Vagina (tissue), 2 donors: ENCODE measurements around the gene RILPL1. TPM values are rescaled to one million over a fixed set of nuclear protein-coding genes. Genes with fewer than 3 reads are reported as not detected.
"Not testable (repeated sequence)": the region's sequence is repeated elsewhere in the genome, so short reads cannot be mapped to it uniquely, and the experiment has no call there.

Experiments used
- DNase-seq, 2 donors: peaks; one replicate each; pipeline ENCODE4 v3.0.0-alpha.2; 2017; ENCODE audit errors: extremely low spot score in 2 of 2
- H3K27ac ChIP-seq: fragments of 200-600 bp; sonication (generic); one replicate; pipeline ENCODE4 v1.5.1; 2019
- H3K27me3 ChIP-seq: fragments of 200-600 bp; sonication (generic); one replicate; pipeline ENCODE4 v1.5.1; 2019
- H3K36me3 ChIP-seq, 2 donors: fragments of 200-600 bp; sonication (generic); one replicate each; pipeline ENCODE4 v1.5.1; 2017 to 2019
- H3K4me1 ChIP-seq: fragments of 200-600 bp; sonication (generic); one replicate; pipeline ENCODE4 v1.5.1; 2019
- H3K4me3 ChIP-seq, 2 donors: fragments of 200-600 bp; sonication (generic); 1 replicate in 1 of 2; 2 replicates in 1 of 2; pipeline ENCODE4 v1.5.1; 2016 to 2019
- H3K9me3 ChIP-seq: fragments of 200-600 bp; sonication (generic); one replicate; pipeline ENCODE4 v1.5.1; 2019
- POLR2A ChIP-seq, 2 donors: fragments of 450-650 bp; IDR thresholded peaks; one replicate each; pipeline ENCODE4 v1.6.1; 2017; ENCODE audit warnings: antibody characterized with exemption in 2 of 2, mild to moderate bottlenecking in 2 of 2, moderate library complexity in 2 of 2
- POLR2AphosphoS5 ChIP-seq, 2 donors: sonication (generic); formaldehyde crosslinking; IDR thresholded peaks; one replicate each; pipeline ENCODE4 v1.9.0; 2017; ENCODE audit warnings: antibody characterized with exemption in 2 of 2, mild to moderate bottlenecking in 2 of 2, low read depth in 1 of 2; ENCODE audit not compliant: insufficient read depth in 1 of 2
- intact Hi-C: fragments of 100-400 bp; cut with DNase I; formaldehyde crosslinking; loops from one replicate; pipeline ENCODE4 v1.15.1; 2023
- total RNA-seq: library from RNA; depleted of rRNA; stranded (reverse); fragments of >200 nt; gene quantifications from one replicate; pipeline ENCODE4 v1.2.3, GENCODE V29; 2016
- TF ChIP-seq, protein P1 (sequence below), 3 experiments: fragments of 450-650 bp in 2 of 3; fragments of 200-600 bp in 1 of 3; sonication (generic) in 1 of 3; IDR thresholded peaks; one replicate each; pipeline ENCODE4 v1.5.1; 2017 to 2019; ENCODE audit warnings: antibody characterized with exemption in 3 of 3, mild to moderate bottlenecking in 2 of 3, moderate library complexity in 2 of 3

RILPL1 gene, protein sequence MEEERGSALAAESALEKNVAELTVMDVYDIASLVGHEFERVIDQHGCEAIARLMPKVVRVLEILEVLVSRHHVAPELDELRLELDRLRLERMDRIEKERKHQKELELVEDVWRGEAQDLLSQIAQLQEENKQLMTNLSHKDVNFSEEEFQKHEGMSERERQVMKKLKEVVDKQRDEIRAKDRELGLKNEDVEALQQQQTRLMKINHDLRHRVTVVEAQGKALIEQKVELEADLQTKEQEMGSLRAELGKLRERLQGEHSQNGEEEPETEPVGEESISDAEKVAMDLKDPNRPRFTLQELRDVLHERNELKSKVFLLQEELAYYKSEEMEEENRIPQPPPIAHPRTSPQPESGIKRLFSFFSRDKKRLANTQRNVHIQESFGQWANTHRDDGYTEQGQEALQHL
- 29.7 TPM for total RNA-seq

DNA sequence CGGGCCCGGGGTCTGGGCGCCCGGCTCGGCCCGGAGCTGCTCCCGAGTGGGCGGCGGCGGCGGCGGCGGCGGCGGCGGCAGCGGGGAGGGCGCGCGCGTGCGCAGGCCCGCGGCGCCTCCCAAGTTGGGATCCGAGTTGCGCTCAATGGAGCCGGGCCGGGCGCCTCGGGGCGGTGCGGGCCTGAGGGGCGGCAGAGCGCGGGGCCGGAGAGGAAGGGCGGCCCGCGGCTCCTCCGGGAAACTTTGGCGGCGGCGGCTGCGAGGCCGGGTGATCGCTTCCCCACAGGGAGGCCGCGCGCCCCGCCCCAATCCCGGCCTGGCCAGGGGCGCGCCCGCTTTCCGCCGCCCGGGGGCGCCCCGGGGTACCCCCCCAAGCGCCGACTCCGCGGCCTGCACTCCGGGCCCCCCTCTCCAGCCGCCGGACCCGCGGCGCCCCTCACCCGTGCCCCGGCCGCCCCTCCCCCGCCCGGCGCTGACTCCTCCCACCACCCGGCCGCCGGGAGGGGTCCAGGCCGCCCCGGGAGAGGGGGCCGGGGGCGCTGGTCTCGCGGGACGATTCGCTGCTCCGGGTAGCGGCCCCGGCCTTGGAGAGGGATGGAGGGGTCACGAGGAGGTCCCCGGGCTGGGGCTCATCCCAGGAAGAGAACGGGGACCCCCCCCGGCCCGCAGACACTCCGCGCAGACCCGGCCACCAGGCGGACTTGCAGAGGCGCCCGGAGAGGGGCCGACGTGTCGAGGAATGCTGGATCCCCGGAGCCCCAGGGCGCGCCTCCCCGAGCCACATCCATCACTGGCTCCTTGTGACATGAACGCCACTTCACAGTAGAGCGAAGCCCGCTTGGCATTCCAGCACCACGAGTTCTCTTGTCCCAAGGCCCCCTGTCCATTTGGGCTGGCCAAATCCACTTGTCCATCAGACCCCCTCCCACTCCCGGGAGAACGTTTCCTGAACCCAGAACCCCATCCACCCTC is at the start of gene RILPL1:
TSS of gene RILPL1 (minus strand) at position 48 of the 972 bp plus-strand sequence. CDS start 237 bp downstream, outside the sequence.
- no peak for TF ChIP-seq POLR2A (IDR thresholded peaks at IDR 0.05)
- TF ChIP-seq, protein P1, sequence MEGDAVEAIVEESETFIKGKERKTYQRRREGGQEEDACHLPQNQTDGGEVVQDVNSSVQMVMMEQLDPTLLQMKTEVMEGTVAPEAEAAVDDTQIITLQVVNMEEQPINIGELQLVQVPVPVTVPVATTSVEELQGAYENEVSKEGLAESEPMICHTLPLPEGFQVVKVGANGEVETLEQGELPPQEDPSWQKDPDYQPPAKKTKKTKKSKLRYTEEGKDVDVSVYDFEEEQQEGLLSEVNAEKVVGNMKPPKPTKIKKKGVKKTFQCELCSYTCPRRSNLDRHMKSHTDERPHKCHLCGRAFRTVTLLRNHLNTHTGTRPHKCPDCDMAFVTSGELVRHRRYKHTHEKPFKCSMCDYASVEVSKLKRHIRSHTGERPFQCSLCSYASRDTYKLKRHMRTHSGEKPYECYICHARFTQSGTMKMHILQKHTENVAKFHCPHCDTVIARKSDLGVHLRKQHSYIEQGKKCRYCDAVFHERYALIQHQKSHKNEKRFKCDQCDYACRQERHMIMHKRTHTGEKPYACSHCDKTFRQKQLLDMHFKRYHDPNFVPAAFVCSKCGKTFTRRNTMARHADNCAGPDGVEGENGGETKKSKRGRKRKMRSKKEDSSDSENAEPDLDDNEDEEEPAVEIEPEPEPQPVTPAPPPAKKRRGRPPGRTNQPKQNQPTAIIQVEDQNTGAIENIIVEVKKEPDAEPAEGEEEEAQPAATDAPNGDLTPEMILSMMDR (IDR thresholded peaks at IDR 0.05) = peak in 2 of 3 experiments; percentile 25 to 36
- peak in 1 of 2 donors; percentile 40 for TF ChIP-seq POLR2AphosphoS5 (IDR thresholded peaks at IDR 0.05; ENCODE audit: insufficient read depth in 1 of 2, low read depth in 1 of 2)
- Histone ChIP-seq H3K4me3 (peak within 1 kb of the TSS; percentile 77 to 86), H3K27ac (peak within 1 kb of the TSS; percentile 88), H3K36me3 (no peaks in the 10 kb centered on the region), H3K9me3 (no peaks in the 10 kb centered on the region), H3K4me1 (peaks cover 30% of the 10 kb centered on the region), H3K27me3 (no peaks in the 10 kb centered on the region)
- intact Hi-C loops = loop anchor here (5.0 kb wide), 1 partner anchor 77 kb away; the partner anchor contains the start of gene SNRNP35
- no peak for DNase-seq

DNA sequence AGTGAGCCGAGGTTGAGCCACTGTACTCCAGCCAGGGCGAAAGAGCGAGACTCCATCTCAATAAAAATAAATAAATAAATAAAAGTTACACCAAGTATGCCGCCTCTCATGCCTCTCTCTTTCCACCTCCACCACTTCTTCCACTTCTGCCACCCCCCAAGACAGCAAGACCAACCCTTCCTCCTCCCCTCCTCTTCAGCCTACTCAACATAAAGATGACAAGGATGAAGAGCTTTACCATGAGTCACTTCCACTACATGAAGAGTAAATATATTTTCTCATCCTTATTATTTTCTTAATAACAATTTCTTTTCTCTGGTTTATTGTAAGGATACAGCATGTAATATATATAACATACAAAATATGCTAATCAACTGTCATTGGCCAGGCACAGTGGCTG is 47.3 kb upstream of the RILPL1 start:
- H3K9me3 ChIP-seq = no peaks in the 10 kb centered on the region
- intact Hi-C loops = no loop called here
- H3K4me1 ChIP-seq = peaks cover 23% of the 10 kb centered on the region
- no peak overlapping the region for H3K27ac ChIP-seq
- TF ChIP-seq POLR2AphosphoS5 (IDR thresholded peaks at IDR 0.05; ENCODE audit: insufficient read depth in 1 of 2, low read depth in 1 of 2) (no peak), POLR2A (IDR thresholded peaks at IDR 0.05) (no peak)
- TF ChIP-seq, protein P1 (IDR thresholded peaks at IDR 0.05) = no peak
- H3K27me3 ChIP-seq = no peaks in the 10 kb centered on the region
- DNase-seq = no peak
- H3K36me3 ChIP-seq = peaks cover 0 to 4% of the 10 kb centered on the region in 2 donors
- H3K4me3 ChIP-seq = no peak overlapping the region

DNA sequence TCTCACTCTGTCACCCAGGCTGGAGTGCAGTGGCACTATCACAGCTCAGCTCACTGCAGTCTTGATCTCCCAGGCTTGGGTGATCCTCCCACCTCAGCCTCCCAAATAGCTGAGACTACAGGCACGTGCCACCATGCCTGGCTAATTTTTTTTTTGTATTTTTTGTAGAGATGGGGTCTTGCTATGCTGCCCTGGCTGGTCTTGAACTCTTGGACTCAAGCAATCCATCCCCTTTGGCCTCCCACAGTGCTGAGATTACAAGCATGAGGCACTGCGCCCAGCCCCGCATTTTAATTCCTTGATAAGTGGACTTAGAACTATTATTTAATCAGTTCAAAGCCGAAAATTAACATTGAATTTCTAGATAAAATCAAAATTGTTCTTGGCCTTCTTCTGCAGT is 45.3 kb upstream of the RILPL1 start:
- H3K27me3 ChIP-seq, H3K4me3 ChIP-seq, H3K27ac ChIP-seq, H3K9me3 ChIP-seq, DNase-seq, H3K36me3 ChIP-seq, intact Hi-C loops: not testable (repeated sequence)
- H3K4me1 ChIP-seq = peaks cover 13% of the 10 kb centered on the region

DNA sequence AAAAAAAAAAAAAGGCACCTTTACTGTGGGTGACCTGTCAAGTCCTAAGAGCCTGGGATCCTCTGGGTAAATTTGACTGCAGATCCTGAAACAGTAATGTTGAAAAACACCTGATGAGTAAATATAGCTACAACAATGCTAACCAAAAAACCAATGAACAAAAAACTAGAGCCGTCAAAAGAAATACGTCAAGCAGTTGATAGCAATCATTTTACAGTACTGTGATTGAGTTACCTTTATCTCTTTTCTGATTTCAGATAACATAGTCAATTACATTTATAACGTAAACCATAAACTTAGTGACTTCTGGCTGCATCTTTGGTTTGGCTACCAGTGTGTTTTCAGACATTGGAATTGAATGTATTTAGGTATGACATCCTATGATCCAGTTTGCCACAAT is 44.7 kb upstream of the RILPL1 start:
- peaks cover 11% of the 10 kb centered on the region for H3K4me1 ChIP-seq
- no peak for TF ChIP-seq POLR2A (IDR thresholded peaks at IDR 0.05)
- TF ChIP-seq, protein P1 (IDR thresholded peaks at IDR 0.05) = no peak
- no peak for TF ChIP-seq POLR2AphosphoS5 (IDR thresholded peaks at IDR 0.05; ENCODE audit: insufficient read depth in 1 of 2, low read depth in 1 of 2)
- DNase-seq = no peak
- no peaks in the 10 kb centered on the region for H3K27me3 ChIP-seq
- H3K4me3 ChIP-seq = no peak overlapping the region
- no peak overlapping the region for H3K27ac ChIP-seq
- H3K9me3 ChIP-seq = no peaks in the 10 kb centered on the region
- H3K36me3 ChIP-seq = peaks cover 0 to 4% of the 10 kb centered on the region in 2 donors
- intact Hi-C loops = no loop called here

DNA sequence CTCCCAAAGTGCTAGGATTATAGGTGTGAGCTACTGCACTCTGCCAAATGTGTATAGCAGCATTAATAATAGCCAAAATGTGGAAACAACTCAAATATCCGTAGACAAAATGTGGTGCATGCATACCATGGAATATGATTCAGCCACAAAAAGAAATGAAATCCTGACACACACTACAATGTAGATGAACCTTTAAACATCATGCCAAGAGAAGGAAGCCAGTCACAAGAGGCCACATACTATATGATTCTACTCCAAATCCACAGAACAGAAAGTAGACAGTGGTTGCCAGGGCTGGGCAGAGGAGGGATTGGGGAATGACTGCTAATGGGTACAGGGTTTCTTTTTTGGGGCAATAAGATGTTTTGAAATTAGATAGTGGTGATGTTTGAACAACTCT is 43.1 kb upstream of the RILPL1 start:
- TF ChIP-seq POLR2AphosphoS5 (IDR thresholded peaks at IDR 0.05; ENCODE audit: insufficient read depth in 1 of 2, low read depth in 1 of 2) (no peak), POLR2A (IDR thresholded peaks at IDR 0.05) (no peak)
- TF ChIP-seq, protein P1 (IDR thresholded peaks at IDR 0.05) = no peak
- no peaks in the 10 kb centered on the region for H3K4me1 ChIP-seq
- DNase-seq = no peak
- H3K36me3 ChIP-seq = peaks cover 0 to 4% of the 10 kb centered on the region in 2 donors
- intact Hi-C loops = no loop called here
- no peak overlapping the region for H3K27ac ChIP-seq
- no peaks in the 10 kb centered on the region for H3K27me3 ChIP-seq
- H3K4me3 ChIP-seq = no peak overlapping the region
- H3K9me3 ChIP-seq = no peaks in the 10 kb centered on the region
